ENCODE measurements around the gene RNF222. TPM values are rescaled to one million over a fixed set of nuclear protein-coding genes. Genes with fewer than 3 reads are reported as not detected.

RNF222 gene
- polyA plus RNA-seq (2011; rRNA removed) (not detected in 2 replicates), polyA minus RNA-seq (2011; rRNA and poly(A)+ RNA removed) (not detected in 2 replicates)

GRCh38 chr17:8397636-8398035, at the start of gene RNF222:
TSS of gene RNF222 (minus strand) at chr17:8397827. CDS start at chr17:8393461, 4,366 bp downstream.
- Histone ChIP-seq H3K27me3 (ENCODE audit: control insufficient read depth, insufficient read depth, low read length) (peaks cover 15% of the 10 kb centered on the region), H3K36me3 (ENCODE audit: control insufficient read depth, insufficient read depth, low read length) (no peaks in the 10 kb centered on the region), H3K4me3 (ENCODE audit: low read depth, low read length) (no peak within 1 kb of the TSS)
- ChIA-PET POLR2A (no interaction called here), CTCF (interaction anchor here (1.1 to 1.7 kb wide), 2 partner anchors 8 to 388 kb away, joined by 4 to 5 read pairs; no protein-coding TSS in a partner anchor)
- no peak for DNase-seq (ENCODE audit: low read depth)
- no peak for TF ChIP-seq CTCF (IDR thresholded peaks at IDR 0.05; ENCODE audit: insufficient read depth, low read depth, low read length)

GRCh38 chr17:8445536-8445935, 47.9 kb upstream of the RNF222 start:
- ChIA-PET POLR2A (no interaction called here), CTCF (interaction anchor here (0.7 to 1.1 kb wide), 2 partner anchors 9 to 301 kb away, joined by 3 read pairs; no protein-coding TSS in a partner anchor)
- H3K36me3 ChIP-seq (ENCODE audit: control insufficient read depth, insufficient read depth, low read length) = peaks cover 13% of the 10 kb centered on the region

DNA sequence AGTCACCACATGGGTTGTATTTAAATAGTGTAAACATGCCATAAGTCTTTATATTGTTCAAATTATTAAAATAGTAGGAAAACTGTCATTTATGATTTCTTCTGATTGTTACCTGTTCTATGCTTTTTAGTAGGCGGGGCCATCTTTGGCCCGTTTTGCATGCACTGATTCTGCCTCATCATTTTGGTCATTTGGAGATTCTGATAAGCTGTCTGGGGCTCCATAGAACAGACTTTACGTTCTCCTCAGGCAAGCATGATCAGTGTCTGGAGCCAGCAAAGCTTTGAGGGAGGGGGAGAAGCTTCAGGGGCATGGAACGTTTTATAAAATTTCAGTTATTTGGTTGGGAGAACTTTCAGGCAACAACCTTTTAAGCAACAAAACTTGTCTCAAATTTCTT, 46.9 kb upstream of the RNF222 start:
- Histone ChIP-seq H3K36me3 (ENCODE audit: control insufficient read depth, insufficient read depth, low read length) (peaks cover 15% of the 10 kb centered on the region), H3K27me3 (ENCODE audit: control insufficient read depth, insufficient read depth, low read length) (no peaks in the 10 kb centered on the region), H3K4me3 (ENCODE audit: low read depth, low read length) (no peak overlapping the region)
- no peak for DNase-seq (ENCODE audit: low read depth)
- ChIA-PET POLR2A (no interaction called here), CTCF (no interaction called here)
- TF ChIP-seq CTCF (IDR thresholded peaks at IDR 0.05; ENCODE audit: insufficient read depth, low read depth, low read length) = no peak

More at GRCh38 chr17:8445536-8445935, 47.9 kb upstream of the RNF222 start:
- no peaks in the 10 kb centered on the region for H3K27me3 ChIP-seq (ENCODE audit: control insufficient read depth, insufficient read depth, low read length)
- no peak for DNase-seq (ENCODE audit: low read depth)
- no peak overlapping the region for H3K4me3 ChIP-seq (ENCODE audit: low read depth, low read length)
- TF ChIP-seq CTCF (IDR thresholded peaks at IDR 0.05; ENCODE audit: insufficient read depth, low read depth, low read length) = no peak

GRCh38 chr17:8443756-8444155, 46.1 kb upstream of the RNF222 start:
- CTCF ChIA-PET = no interaction called here
- no peak overlapping the region for H3K4me3 ChIP-seq (ENCODE audit: low read depth, low read length)
- TF ChIP-seq CTCF (IDR thresholded peaks at IDR 0.05; ENCODE audit: insufficient read depth, low read depth, low read length) = no peak
- H3K27me3 ChIP-seq (ENCODE audit: control insufficient read depth, insufficient read depth, low read length) = no peaks in the 10 kb centered on the region
- no peak for DNase-seq (ENCODE audit: low read depth)
- POLR2A ChIA-PET = no interaction called here
- H3K36me3 ChIP-seq (ENCODE audit: control insufficient read depth, insufficient read depth, low read length) = peaks cover 12% of the 10 kb centered on the region

- ChIA-PET POLR2A (no interaction called here), CTCF (no interaction called here)
- H3K27me3 ChIP-seq (ENCODE audit: control insufficient read depth, insufficient read depth, low read length) = no peaks in the 10 kb centered on the region
- H3K4me3 ChIP-seq (ENCODE audit: low read depth, low read length) = no peak overlapping the region
- H3K36me3 ChIP-seq (ENCODE audit: control insufficient read depth, insufficient read depth, low read length) = peaks cover 9% of the 10 kb centered on the region
- no peak for DNase-seq (ENCODE audit: low read depth)
- no peak for TF ChIP-seq CTCF (IDR thresholded peaks at IDR 0.05; ENCODE audit: insufficient read depth, low read depth, low read length)
Observed at GRCh38 chr17:8442310-8442709, 44.7 kb upstream of the RNF222 start.

All from BJ (cell line).